H1 (cell line): ENCODE data around the gene PSMC3IP. TPM values are rescaled to one million over a fixed set of nuclear protein-coding genes. Genes with fewer than 3 reads are reported as not detected.
A peak's percentile ranks its signal among the peaks of the same experiment; 100 is the strongest.

Experiments used
- EP300 ChIP-seq, 2 experiments: IDR thresholded peaks; 1 replicate in 1 of 2; 2 replicates in 1 of 2; pipeline ENCODE4 v1.6.1; 2011 to 2012; ENCODE audit warnings: low read depth in 2 of 2, low read length in 2 of 2, mild to moderate bottlenecking in 2 of 2, borderline replicate concordance in 1 of 2, inconsistent platforms in 1 of 2, moderate library complexity in 1 of 2
- KDM4A ChIP-seq: IDR thresholded peaks from one replicate; pipeline ENCODE4 v1.7.1; 2012; ENCODE audit warnings: low read depth, mild to moderate bottlenecking, moderate library complexity, low read length, inconsistent platforms; ENCODE audit not compliant: severe bottlenecking
- PHF8 ChIP-seq: fragments of 200-600 bp; sonication (generic); conservative IDR thresholded peaks from 2 replicates; pipeline ENCODE4 v1.7.1; 2012; ENCODE audit warnings: low read depth, mild to moderate bottlenecking, inconsistent platforms, low read length, moderate library complexity
- POLR2A ChIP-seq, 2 experiments: IDR thresholded peaks; 1 replicate in 1 of 2; 2 replicates in 1 of 2; pipeline ENCODE4 v1.6.1; 2011; ENCODE audit warnings: low read depth in 2 of 2, low read length in 2 of 2, mild to moderate bottlenecking in 2 of 2; ENCODE audit errors: control extremely low read depth in 1 of 2
- POLR2AphosphoS5 ChIP-seq: IDR thresholded peaks from 2 replicates; pipeline ENCODE4 v1.6.1; 2011; ENCODE audit warnings: low read depth, low read length
- POU5F1 ChIP-seq: IDR thresholded peaks from 2 replicates; pipeline ENCODE4 v1.6.1; 2011; ENCODE audit warnings: low read depth, mild to moderate bottlenecking, low read length, moderate library complexity
- YY1 ChIP-seq: IDR thresholded peaks from 2 replicates; pipeline ENCODE4 v1.6.1; 2011; ENCODE audit warnings: low read depth, mild to moderate bottlenecking, low read length
- polyA plus RNA-seq, 7 experiments: library from polyadenylated mRNA; depleted of rRNA in 3 of 7; stranded (reverse) in 5 of 7; unstranded in 2 of 7; fragments of >200 nt in 5 of 7; fragments of 200-250 nt in 2 of 7; gene quantifications; 1 replicate in 5 of 7; 2 replicates in 1 of 7; 4 replicates in 1 of 7; pipeline versions ENCODE4 v1.2.1 to v1.2.3, GENCODE V29; 2011 to 2013; ENCODE audit warnings: missing spikeins in 2 of 7, mixed read lengths in 2 of 7
- total RNA-seq: library from RNA; stranded (reverse); fragmentation: NEBNext Ultra II Directional; extraction: Animal tissue kit (Norgen Biotek cat#: 25700); gene quantifications from 2 replicates; pipeline ENCODE4 v1.2.1, GENCODE V29; 2021
- TF ChIP-seq, protein P1 (sequence below): IDR thresholded peaks from 2 replicates; pipeline ENCODE4 v1.6.1; 2012; ENCODE audit warnings: inconsistent platforms

PSMC3IP gene
- total and polyA plus RNA-seq, 2 of the 8 experiments (the other 6 are each of a cell fraction or from before 2014, with no cell fraction given): 11.5 to 21.9 TPM

DNA sequence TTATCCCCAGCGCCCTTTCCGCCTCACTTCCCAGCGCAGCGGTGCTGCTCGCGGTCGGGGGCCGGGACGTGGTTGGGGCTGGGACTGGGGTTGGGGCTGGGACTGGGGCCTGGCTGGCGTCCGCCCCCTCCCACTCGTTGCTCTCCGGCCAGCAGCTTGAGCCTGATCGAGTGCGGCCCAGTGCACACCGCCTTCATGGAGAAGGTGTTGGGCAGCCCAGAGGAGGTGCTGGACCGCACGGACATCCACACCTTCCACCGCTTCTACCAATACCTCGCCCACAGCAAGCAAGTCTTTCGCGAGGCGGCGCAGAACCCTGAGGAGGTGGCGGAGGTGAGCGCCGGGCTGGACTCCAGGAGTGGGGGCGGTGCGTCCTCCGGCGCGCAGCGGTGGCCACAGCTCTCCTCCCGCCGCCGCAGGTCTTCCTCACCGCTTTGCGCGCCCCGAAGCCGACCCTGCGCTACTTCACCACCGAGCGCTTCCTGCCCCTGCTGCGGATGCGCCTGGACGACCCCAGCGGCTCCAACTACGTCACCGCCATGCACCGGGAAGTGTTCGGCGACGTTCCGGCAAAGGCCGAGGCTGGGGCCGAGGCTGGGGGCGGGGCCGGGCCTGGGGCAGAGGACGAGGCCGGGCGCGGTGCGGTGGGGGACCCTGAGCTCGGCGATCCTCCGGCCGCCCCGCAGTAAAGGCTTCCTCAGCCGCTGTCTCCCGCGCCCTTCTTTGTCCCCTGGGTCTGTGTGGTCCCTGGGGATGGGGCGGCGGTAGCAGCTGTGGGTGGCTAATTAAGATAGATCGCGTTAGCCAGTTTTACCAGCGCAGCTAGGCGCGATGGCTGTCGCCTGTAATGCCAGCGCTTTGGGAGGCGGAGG, 23.0 kb downstream of the PSMC3IP start (continued):
- TF ChIP-seq POLR2A (IDR thresholded peaks at IDR 0.05; ENCODE audit: control extremely low read depth in 1 of 2, low read depth in 2 of 2, low read length in 2 of 2) (peak in 1 of 2 experiments; percentile 70; a peak in 2 of 3 replicates), YY1 (0 out of 2 replicates have a peak, but pooled peaks have one; percentile 8), KDM4A (peak; percentile 68), POU5F1 (no peak), POLR2AphosphoS5 (peak; percentile 29; the same call in 1 of the 2 replicates), EP300 (IDR thresholded peaks at IDR 0.05; ENCODE audit: borderline replicate concordance in 1 of 2, low read depth in 2 of 2, low read length in 2 of 2) (no peak), PHF8 (peak; percentile 68; the same call in 1 of the 2 replicates)
- TF ChIP-seq, protein P1, sequence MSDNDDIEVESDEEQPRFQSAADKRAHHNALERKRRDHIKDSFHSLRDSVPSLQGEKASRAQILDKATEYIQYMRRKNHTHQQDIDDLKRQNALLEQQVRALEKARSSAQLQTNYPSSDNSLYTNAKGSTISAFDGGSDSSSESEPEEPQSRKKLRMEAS: peak; percentile 14; the same call in 1 of the 2 replicates
